HG02642 (cell line): ENCODE measurements around the gene TNS1.

ENCODE experiments used
- ATAC-seq: cut with Tn5 transposase; IDR thresholded peaks from one replicate; pipeline ENCODE4 v1.9.1; 2021; ENCODE audit warnings: mild to moderate bottlenecking; ENCODE audit not compliant: unreplicated experiment, poor library complexity

TNS1 gene

GRCh38 chr2:217920879-217921603, 81.8 kb downstream of the TNS1 start:
- ATAC-seq, result no peak

- no peak for ATAC-seq
Observed at GRCh38 chr2:217919781-217920351, 82.9 kb downstream of the TNS1 start.

- ATAC-seq, result no peak
Observed at GRCh38 chr2:217919204-217919603, 83.6 kb downstream of the TNS1 start.

GRCh38 chr2:217918308-217919024, 84.3 kb downstream of the TNS1 start:
- no peak for ATAC-seq

GRCh38 chr2:217916504-217917254, 86.1 kb downstream of the TNS1 start:
- no peak for ATAC-seq

- ATAC-seq, result no peak
Observed at GRCh38 chr2:217915706-217916105, 87.1 kb downstream of the TNS1 start.

- no peak for ATAC-seq
Observed at GRCh38 chr2:217914878-217915277, 87.9 kb downstream of the TNS1 start.

- no peak for ATAC-seq
Observed at GRCh38 chr2:217914078-217914477, 88.7 kb downstream of the TNS1 start.

- no peak for ATAC-seq
Observed at GRCh38 chr2:217913436-217913835, 89.4 kb downstream of the TNS1 start.

- ATAC-seq, result no peak
Observed at GRCh38 chr2:217912098-217913024, 90.4 kb downstream of the TNS1 start.

GRCh38 chr2:217911283-217912097, 91.3 kb downstream of the TNS1 start:
- ATAC-seq, result no peak

GRCh38 chr2:217910875-217911212, 92.0 kb downstream of the TNS1 start:
- no peak for ATAC-seq

- no peak for ATAC-seq
Observed at GRCh38 chr2:217909156-217909820, 93.5 kb downstream of the TNS1 start.

- ATAC-seq, result no peak
Observed at GRCh38 chr2:217908544-217908943, 94.3 kb downstream of the TNS1 start.

GRCh38 chr2:217907266-217907665, 95.5 kb downstream of the TNS1 start:
- no peak for ATAC-seq

GRCh38 chr2:217906798-217907197, 96.0 kb downstream of the TNS1 start:
- no peak for ATAC-seq

- no peak for ATAC-seq
Observed at GRCh38 chr2:217905896-217906295, 96.9 kb downstream of the TNS1 start.

GRCh38 chr2:217905395-217905794, 97.4 kb downstream of the TNS1 start:
- ATAC-seq, result no peak

GRCh38 chr2:217904614-217904965, 98.2 kb downstream of the TNS1 start:
- no peak for ATAC-seq
